GM12878 (cell line): Measurements from ENCODE around the gene CPSF3. TPM values are rescaled to one million over a fixed set of nuclear protein-coding genes. Genes with fewer than 3 reads are reported as not detected.
A peak's percentile ranks its signal among the peaks of the same experiment; 100 is the strongest.

Experiments
- ATF7 ChIP-seq: fragments of 450-650 bp; IDR thresholded peaks from 2 replicates; pipeline ENCODE4 v1.6.1; 2016; ENCODE audit warnings: low read depth, mild to moderate bottlenecking
- BRCA1 ChIP-seq: IDR thresholded peaks from 2 replicates; pipeline ENCODE4 v1.6.1; 2011; ENCODE audit warnings: low read depth, low read length, improper control_type of control experiment
- E2F4 ChIP-seq: IDR thresholded peaks from 2 replicates; pipeline ENCODE4 v1.6.1; 2012; ENCODE audit warnings: low read depth, low read length, improper control_type of control experiment
- EP300 ChIP-seq, 2 experiments: fragments of 150-350 bp in 1 of 2; IDR thresholded peaks; 2 replicates each; pipeline ENCODE4 v1.6.1; 2011 to 2012; ENCODE audit warnings: low read depth in 2 of 2, low read length in 2 of 2, borderline replicate concordance in 1 of 2, improper control_type of control experiment in 1 of 2, inconsistent platforms in 1 of 2; ENCODE audit not compliant: control insufficient read depth in 1 of 2
- GABPA ChIP-seq: IDR thresholded peaks from 2 replicates; pipeline ENCODE4 v1.6.1; 2014; ENCODE audit warnings: antibody characterized with exemption, low read depth, mild to moderate bottlenecking, inconsistent platforms
- IRF4 ChIP-seq: IDR thresholded peaks from 2 replicates; pipeline ENCODE4 v1.6.1; 2011; ENCODE audit warnings: low read depth, low read length
- IRF5 ChIP-seq: fragments of 450-650 bp; IDR thresholded peaks from 2 replicates; pipeline ENCODE4 v1.6.1; 2017; ENCODE audit warnings: borderline replicate concordance
- JUNB ChIP-seq: IDR thresholded peaks from 2 replicates; pipeline ENCODE4 v1.6.1; 2016; ENCODE audit warnings: antibody characterized with exemption, mild to moderate bottlenecking
- KAT2A ChIP-seq: conservative IDR thresholded peaks from 2 replicates; pipeline ENCODE4 v1.6.1; 2011; ENCODE audit warnings: low read depth, low read length; ENCODE audit not compliant: control insufficient read depth
- MEF2B ChIP-seq: fragments of 450-650 bp; IDR thresholded peaks from 2 replicates; pipeline ENCODE4 v1.6.1; 2018; ENCODE audit warnings: mild to moderate bottlenecking, moderate library complexity; ENCODE audit not compliant: partially characterized antibody, poor library complexity, severe bottlenecking
- MXI1 ChIP-seq: fragments of 150-350 bp; IDR thresholded peaks from 2 replicates; pipeline ENCODE4 v1.6.1; 2011; ENCODE audit warnings: low read depth, mild to moderate bottlenecking, inconsistent platforms, low read length, improper control_type of control experiment
- POLR2A ChIP-seq: IDR thresholded peaks from 2 replicates; pipeline ENCODE4 v1.6.1; 2011; ENCODE audit warnings: low read depth, mild to moderate bottlenecking, low read length
- POLR2AphosphoS2 ChIP-seq: IDR thresholded peaks from 2 replicates; pipeline ENCODE4 v1.6.1; 2011; ENCODE audit warnings: low read depth, mild to moderate bottlenecking, low read length, improper control_type of control experiment, moderate library complexity
- RAD51 ChIP-seq: fragments of 450-650 bp; IDR thresholded peaks from 2 replicates; pipeline ENCODE4 v1.6.1; 2016; ENCODE audit warnings: moderate library complexity, mild to moderate bottlenecking, inconsistent platforms
- RB1 ChIP-seq: fragments of 450-650 bp; formaldehyde crosslinking; IDR thresholded peaks from 2 replicates; pipeline ENCODE4 v1.6.1; 2017; ENCODE audit warnings: mild to moderate bottlenecking, borderline replicate concordance
- RELA ChIP-seq: fragments of 450-650 bp; IDR thresholded peaks from 2 replicates; pipeline ENCODE4 v1.8.0; 2014; ENCODE audit warnings: borderline replicate concordance; ENCODE audit not compliant: partially characterized antibody
- TARDBP ChIP-seq: IDR thresholded peaks from 2 replicates; pipeline ENCODE4 v1.6.1; 2016; ENCODE audit warnings: borderline replicate concordance
- TBL1XR1 ChIP-seq: IDR thresholded peaks from 2 replicates; pipeline ENCODE4 v1.6.1; 2012; ENCODE audit warnings: low read depth, low read length, improper control_type of control experiment
- TCF12 ChIP-seq: IDR thresholded peaks from 2 replicates; pipeline ENCODE4 v1.6.1; 2011; ENCODE audit warnings: low read depth, mild to moderate bottlenecking, low read length
- WRNIP1 ChIP-seq: IDR thresholded peaks from 2 replicates; pipeline ENCODE4 v1.6.1; 2011; ENCODE audit warnings: low read depth, low read length, improper control_type of control experiment, borderline replicate concordance
- YBX1 ChIP-seq: fragments of 450-650 bp; IDR thresholded peaks from 2 replicates; pipeline ENCODE4 v1.6.1; 2016; ENCODE audit warnings: antibody characterized with exemption
- ZBED1 ChIP-seq: IDR thresholded peaks from 2 replicates; pipeline ENCODE4 v1.6.1; 2016; ENCODE audit warnings: borderline replicate concordance
- ZNF384 ChIP-seq: IDR thresholded peaks from 2 replicates; pipeline ENCODE4 v1.6.1; 2012; ENCODE audit warnings: low read depth, mild to moderate bottlenecking, low read length, improper control_type of control experiment, borderline replicate concordance
- polyA plus RNA-seq, 11 experiments: library from polyadenylated mRNA; depleted of rRNA in 4 of 11; unstranded in 6 of 11; stranded (reverse) in 5 of 11; fragments of >200 nt; fragmentation: Nextera tagmentation in 4 of 11; fragmentation: Illumina TruSeq in 1 of 11; extraction: Ambion mirVana in 4 of 11; extraction: Trizol in 1 of 11; gene quantifications; 1 replicate in 1 of 11; 2 replicates in 10 of 11; pipeline versions ENCODE4 v1.2.1 to v1.2.3, GENCODE V29; 2011 to 2016; ENCODE audit warnings: inconsistent platforms in 2 of 11, missing spikeins in 2 of 11, low read depth in 1 of 11
- total RNA-seq, 4 experiments: library from RNA; depleted of rRNA in 3 of 4; stranded (reverse); fragments of >200 nt in 3 of 4; fragmentation: Illumina TruSeq in 1 of 4; extraction: Trizol in 1 of 4; gene quantifications; 2 replicates each; pipeline versions ENCODE4 v1.2.1 to v1.2.3, GENCODE V29; 2013 to 2021
- TF ChIP-seq, protein P1 (sequence below): fragments of 450-650 bp; IDR thresholded peaks from 2 replicates; pipeline ENCODE4 v1.6.1; 2016; ENCODE audit warnings: mild to moderate bottlenecking

The CPSF3 gene
- total and polyA plus RNA-seq, 10 of the 15 experiments (the other 5 are each of a cell fraction or from before 2014, with no cell fraction given) = 34.5 to 108 (median 76.1) TPM

DNA sequence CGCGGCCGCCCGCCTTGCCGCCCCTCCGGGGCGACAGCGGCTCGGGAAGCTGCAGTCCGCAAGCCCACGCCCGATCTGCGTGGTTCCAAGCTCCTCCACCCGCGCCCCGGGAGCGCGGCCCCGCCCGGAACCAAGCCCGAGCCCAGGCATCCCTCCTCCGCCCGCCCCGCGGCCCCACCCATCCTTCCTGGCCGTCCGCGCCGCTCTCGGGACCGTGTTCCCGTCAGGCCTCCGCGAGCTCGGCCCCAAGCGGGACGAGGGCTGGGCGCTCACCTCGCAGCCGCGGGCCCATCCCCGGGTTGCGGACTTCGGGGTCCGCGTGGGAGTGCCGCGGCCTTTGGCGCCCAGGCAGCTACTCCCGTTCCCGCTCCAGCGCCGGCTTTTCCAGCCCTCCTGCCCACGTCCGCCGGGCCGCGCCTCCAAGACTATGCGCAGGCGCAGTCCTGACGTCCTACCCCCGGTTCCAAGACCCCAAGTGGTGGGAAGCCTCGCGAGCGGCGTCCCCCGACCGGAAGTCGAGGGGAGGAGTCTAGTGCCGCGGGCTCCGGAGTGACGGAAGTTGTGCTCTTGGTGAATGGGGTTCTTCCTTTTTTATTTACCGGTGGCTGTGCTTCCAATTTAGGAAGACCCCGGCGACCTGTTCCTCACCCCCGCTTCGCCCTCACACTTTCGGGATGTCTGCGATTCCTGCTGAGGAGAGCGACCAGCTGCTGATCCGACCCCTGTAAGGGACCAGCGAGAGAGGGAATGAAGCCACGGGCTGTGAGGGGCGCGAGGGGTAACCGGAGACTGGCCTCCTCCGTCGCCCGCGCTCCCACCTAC, at the start of gene CPSF3, which contains the start of gene ITGB1BP1 (continued):
- no peak for TF ChIP-seq ZBED1
- TF ChIP-seq JUNB = no peak
- peak; percentile 97 for TF ChIP-seq RB1
- TF ChIP-seq TBL1XR1 = 0 out of 2 replicates have a peak, but pooled peaks have one; percentile 1
- TF ChIP-seq RAD51 = no peak
- TF ChIP-seq, protein P1, sequence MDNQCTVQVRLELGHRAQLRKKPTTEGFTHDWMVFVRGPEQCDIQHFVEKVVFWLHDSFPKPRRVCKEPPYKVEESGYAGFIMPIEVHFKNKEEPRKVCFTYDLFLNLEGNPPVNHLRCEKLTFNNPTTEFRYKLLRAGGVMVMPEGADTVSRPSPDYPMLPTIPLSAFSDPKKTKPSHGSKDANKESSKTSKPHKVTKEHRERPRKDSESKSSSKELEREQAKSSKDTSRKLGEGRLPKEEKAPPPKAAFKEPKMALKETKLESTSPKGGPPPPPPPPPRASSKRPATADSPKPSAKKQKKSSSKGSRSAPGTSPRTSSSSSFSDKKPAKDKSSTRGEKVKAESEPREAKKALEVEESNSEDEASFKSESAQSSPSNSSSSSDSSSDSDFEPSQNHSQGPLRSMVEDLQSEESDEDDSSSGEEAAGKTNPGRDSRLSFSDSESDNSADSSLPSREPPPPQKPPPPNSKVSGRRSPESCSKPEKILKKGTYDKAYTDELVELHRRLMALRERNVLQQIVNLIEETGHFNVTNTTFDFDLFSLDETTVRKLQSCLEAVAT = no peak
- TF ChIP-seq BRCA1 = peak; percentile 74
- TF ChIP-seq YBX1 = no peak
- no peak for TF ChIP-seq POLR2AphosphoS2
- peak; percentile 55; the same call in 1 of the 2 replicates for TF ChIP-seq MXI1
- no peak for TF ChIP-seq E2F4
- TF ChIP-seq RELA = peak; percentile 73
- TF ChIP-seq ATF7 = no peak
- no peak for TF ChIP-seq TARDBP
- TF ChIP-seq TCF12 = no peak
- TF ChIP-seq ZNF384 = no peak
- TF ChIP-seq IRF5 = no peak
- TF ChIP-seq GABPA = peak; percentile 92
- TF ChIP-seq POLR2A = peak; percentile 72
- peak; percentile 22 for TF ChIP-seq MEF2B
- no peak for TF ChIP-seq EP300 (IDR thresholded peaks at IDR 0.05; ENCODE audit: borderline replicate concordance in 1 of 2, control insufficient read depth in 1 of 2, low read depth in 2 of 2, low read length in 2 of 2)
- no peak for TF ChIP-seq KAT2A
- TF ChIP-seq IRF4 = no peak
- TF ChIP-seq WRNIP1 = no peak
